ENCODE data around the gene TIMP2.
A peak's percentile ranks its signal among the peaks of the same experiment; 100 is the strongest.
"Not testable (repeated sequence)": the region's sequence is repeated elsewhere in the genome, so short reads cannot be mapped to it uniquely, and the experiment has no call there.

Gene TIMP2, protein sequence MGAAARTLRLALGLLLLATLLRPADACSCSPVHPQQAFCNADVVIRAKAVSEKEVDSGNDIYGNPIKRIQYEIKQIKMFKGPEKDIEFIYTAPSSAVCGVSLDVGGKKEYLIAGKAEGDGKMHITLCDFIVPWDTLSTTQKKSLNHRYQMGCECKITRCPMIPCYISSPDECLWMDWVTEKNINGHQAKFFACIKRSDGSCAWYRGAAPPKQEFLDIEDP
- 0.78 to 4.4 reads per million in 2 experiments for total RNA-seq

DNA sequence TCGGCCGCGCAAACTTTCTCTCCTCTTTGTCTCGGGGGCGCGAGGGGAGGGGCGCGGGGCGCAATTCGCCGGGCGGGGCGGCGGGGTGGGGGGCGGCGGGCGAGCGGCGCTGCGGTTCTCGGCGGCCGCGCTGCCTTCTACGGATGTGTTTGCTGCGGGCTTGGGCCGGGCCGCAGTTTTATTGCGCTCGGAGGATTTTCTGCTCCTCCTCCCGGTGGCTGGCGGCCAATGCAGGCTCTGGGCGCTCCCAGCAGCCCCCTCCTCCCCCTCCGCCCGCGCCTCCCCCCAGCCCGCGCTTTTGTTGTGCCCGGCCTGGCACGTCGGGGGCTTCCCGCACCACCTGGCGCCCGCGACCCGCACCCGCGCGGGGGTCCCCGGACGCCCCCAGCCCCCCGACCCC, at the start of gene TIMP2:
TSS of gene TIMP2 (minus strand) at position 154 of the 400 bp plus-strand sequence. CDS start 299 bp downstream, outside the sequence.
- peak; percentile 60 for DNase-seq (ENCODE audit: low read depth)

DNA sequence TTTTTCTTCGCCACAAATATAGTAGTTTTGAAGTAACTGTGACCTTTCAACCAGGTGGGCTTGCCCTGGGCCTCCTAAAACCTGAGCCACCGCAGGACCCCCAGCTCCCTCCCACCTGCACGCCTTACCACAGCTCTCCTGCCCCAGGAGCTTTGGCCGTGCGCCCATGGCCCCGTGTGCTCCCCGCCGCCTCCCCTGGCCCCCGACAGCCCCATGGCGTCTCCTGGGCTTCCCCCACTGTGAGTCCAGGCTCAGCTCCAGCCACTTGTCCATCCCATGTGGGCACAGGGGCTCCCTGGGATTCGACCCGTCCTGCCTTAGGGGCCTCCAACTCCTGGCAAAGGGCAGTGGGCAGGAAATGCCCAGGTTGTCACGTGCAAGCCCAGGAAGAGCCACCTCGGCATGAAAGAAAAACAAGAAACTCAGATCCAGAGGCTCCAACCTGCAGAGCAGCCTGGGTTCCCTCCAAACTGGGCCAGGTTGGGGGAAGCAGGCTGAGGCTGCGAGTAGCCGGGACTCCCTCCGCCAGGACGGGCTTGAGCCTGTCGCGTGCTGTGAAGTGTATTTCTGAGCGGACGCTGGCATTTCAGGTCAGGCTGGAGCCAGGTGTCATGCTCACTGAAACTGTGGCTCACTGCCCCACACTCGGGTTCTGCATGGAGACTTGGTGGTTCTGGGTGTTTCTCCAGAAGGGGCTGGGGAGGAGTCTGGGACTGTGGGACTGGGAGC, 48.8 kb upstream of the TIMP2 start:
- no peak for DNase-seq (ENCODE audit: low read depth)

DNA sequence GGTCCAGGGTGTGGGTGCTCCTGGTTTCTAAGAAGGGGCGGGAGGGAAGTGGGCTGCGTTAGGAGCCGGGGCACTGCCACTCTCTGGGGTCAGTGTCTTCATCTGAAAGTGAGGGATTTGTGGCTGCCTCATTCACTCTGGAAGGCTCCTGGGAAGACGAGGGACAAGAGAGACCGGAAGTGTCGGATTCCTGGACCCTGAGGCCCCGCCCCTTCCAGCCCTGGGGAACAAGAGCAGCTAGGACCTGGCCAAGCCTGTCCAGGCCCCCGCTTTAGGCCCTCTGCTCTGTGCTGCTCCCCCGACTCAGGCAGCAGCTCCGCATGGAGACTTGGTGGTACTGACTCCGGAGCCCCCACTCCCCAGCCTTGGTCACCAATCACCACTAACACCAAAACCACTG, 48.0 kb upstream of the TIMP2 start:
- DNase-seq (ENCODE audit: low read depth): no peak

DNA sequence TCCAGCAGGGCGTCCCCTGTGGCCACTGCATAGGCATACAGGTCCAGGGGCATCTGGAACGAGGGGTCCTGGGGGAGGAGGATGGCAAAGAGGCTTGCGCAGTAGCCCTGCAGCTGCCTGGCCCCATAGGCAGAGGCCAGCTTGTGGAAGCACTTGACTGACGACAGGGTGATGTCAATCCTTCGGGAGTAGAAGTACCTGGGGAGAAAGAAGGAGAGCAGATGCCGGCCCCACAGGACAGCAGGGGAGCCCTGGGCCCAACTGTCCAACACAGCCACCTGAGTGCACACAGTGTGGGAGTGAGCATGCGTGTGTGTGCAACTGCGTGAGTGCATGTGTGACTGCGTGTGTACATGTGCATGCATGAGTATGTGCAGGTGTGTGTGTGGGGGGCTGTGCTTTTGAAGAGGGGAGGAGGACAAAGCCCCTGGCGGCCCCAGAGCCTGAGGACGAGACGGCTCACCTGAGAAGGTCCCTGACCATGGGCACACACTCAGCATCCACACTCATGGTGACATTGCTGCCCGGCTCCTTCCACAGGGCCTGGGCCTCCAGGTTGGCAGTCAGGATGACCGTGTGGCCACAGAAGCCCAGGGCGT, 47.4 kb upstream of the TIMP2 start:
- DNase-seq (ENCODE audit: low read depth): no peak

DNA sequence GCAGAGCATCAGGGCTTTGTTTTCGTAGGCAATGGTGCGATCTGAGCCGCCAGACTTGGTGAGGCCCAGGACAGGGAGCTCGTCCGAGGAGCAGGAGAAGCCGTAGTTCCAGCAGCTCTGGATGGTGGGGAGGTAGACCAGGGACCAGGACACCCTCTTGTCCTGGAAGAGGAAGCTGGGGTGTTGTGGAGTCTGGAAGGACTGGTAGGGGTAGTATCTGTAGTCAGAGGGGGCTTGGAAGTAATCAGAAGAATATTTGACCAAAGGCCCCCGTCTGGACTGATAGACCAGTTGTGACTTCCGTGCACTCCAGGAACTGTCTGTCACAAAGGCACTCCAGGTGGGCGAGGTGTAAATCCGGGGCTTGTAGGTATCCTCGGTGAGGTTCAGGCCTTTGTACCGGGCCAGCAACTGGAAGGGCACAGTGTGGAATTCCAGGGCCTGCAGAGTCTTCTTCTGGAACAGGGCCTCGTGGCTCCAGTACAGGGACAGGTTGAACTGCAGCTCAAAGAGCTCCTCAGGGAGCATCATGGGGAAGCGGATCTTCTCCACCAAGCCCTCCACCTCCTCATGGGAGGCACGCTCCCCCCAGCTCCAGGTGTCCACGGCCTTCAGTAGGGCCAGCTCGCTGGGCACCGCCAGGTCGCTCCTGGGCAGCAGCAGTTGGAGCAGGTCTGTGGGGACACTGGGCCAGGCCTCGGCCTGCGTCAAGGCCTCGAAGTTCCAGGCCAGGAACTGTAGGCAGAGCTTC, 46.7 kb upstream of the TIMP2 start:
- DNase-seq (ENCODE audit: low read depth): no peak

DNA sequence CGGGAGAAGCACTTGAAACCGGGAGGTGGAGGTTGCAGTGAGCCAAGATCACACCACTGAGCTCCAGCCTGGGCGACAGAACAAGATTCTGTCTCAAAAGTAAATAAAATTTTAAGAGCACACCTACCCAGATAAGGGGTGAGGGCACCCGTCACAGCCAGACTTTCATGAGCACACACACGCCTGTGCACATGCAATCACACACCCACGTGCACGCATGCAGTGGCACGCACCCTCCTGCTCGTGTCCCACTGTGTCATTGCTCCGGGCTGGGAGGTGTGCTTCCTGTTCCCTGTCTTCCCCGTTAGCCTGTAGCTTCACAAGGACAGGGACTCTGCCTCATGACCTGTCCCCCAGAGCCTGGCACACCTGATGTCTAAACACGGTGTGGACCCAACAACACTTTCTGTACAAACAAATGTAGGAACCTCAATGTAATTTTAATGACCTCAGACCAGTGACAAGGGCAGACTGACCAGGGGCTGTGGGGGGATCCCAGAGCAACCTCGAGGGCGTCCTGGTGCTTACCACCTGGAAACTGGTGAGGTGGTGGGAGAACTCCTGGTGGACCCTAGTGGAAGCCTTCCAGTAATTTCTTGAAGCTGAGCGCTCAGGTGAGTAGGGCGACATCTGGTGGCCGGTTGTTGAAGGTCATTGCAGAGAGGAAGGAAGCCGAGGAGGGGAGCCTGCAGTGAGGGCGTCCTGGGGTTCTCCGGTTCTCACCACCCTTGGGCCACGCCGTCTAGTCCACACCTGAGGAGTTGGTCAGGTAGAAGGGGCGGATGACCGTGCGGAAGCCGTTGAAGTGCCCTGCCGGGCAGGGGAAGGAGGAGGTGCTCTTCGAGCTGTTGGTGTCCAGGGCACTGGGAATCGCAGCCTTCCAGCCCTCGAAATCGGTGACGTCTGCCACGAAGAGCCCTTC, 45.9 kb upstream of the TIMP2 start:
- DNase-seq (ENCODE audit: low read depth): peak; percentile 69

DNA sequence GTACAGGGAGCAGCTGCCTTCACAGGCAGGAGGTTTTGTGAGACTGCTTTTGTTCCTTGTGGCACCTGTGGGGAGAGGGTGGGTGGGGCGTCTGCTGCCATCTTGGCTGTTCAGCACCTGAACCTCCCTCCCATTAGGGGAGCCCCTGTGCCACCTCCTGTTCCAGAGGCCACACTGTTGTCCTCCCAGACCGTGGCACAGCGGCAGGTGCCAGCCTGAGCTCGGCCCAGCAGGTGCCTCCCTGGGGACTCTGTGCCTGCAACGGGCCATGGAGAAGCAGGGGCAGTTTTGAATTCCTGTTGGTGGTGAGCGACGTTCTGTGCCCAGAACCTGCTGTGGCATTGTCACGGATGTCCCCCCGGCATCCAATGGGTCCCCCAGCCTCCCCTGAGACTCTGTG, 44.7 kb upstream of the TIMP2 start:
- DNase-seq (ENCODE audit: low read depth): no peak

DNA sequence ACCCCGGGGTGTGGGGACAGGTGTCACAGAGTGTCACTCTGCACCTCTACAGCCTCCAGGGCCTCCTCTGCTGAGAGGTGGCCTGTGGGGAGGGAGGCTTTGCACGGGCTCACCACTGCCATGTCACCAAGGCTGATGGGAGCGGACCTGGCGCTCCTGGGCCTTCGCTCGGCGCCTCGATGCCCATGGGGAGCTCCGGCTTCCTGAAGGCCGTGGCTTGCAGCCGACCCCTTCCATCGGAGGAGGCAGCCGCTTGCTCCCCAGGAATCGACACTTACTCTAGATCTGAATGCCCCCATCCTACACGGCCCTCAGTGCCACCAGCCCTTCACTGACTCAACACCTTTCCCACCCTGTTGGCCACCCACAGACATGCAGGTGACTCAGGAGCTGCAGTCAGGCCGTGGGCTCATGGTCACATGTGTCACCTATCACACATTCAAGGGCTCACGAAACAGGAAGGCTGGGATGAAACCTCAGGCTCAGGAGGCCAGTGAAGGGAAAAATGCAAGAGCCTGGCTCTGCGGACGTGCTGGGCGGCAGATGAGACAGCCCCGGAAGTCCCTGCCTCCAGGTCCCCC, 42.7 kb upstream of the TIMP2 start:
- no peak for DNase-seq (ENCODE audit: low read depth)

DNA sequence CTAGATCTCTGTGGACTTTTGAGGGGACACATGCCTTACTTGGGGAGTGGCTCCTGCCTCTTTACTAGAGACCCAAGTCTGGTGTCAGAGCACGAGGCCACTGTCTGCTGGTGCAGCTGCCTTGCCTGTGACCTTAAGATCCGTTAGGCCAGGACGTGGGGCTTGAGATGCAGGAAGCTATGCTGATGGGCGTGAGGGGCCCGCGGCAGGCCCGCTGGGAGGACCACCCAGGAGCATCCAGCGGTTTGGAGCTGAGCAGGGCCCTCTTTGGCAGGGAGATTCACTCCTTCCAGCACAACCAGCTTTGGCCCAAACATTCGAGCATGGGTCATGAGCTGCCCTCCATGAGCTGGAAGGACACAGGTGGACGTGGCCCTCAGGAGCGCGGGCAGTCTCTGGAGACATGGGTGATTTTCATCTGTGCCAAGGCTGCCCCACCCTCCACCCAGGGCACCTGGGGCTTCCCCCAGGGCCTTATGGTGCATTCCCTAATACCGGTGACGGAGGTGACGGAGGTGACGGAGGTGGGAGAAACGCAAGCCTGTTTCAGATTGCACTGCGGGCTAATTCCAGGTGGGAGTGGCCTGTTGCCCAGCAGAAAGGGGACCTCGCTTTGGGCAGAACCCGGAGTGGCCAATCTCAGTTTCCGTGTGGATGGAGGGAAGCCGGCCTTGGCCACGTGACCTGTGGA, 41.9 kb upstream of the TIMP2 start:
- no peak for DNase-seq (ENCODE audit: low read depth)

DNA sequence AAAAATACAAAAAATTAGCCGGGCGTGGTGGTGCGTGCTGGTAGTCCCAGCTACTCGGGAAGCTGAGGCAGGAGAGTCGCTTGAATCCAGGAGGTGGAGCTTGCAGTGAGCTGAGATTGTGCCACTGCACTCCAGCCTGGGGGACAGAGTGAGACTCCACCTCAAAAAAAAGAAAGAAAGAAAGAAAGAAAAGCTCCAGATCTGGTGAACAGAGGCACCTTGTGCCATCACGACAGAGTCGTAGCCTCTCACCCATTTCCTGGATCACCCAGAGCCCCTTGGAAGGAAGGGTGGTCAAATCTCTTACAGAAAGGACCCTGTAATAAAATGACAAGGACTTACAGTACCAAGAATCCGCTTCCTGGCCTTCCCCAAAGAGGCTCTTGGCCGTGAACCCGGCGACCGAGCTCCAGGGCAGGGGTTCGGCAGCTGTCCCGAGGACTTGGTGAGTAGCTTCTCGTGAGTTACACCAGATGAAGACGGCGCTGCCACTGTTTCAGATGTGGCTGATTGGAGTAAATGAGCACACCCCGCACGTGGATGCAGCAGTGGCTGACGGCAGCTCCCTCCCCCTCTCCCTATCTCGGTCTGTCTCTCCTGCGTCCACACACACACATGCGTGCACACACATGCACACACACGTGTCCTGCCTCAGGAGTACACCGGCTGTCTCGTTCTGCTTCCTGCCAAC, 41.1 kb upstream of the TIMP2 start:
- no peak for DNase-seq (ENCODE audit: low read depth)

DNA sequence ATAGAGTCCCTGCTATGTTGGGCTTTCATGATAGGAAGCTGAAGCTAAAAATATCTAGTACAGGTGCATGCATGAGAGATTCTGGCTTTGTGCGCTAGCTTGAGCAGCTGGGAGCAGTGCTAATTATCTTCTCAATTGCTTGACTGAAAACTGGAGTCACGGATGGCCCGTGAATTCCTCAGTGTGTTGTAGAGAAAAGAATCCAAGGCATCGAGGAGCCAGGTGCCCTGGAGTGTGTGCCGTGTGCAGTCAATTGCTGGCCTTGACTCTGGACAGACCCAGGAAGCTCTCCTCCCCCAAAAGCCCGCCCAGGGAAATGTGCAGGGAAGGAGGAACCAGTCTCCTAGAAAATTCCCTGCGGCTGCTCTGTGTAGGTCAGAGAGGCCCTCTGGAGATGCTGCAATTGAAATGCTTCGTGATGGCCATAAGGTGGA, 40.3 kb upstream of the TIMP2 start:
- no peak for DNase-seq (ENCODE audit: low read depth)

DNA sequence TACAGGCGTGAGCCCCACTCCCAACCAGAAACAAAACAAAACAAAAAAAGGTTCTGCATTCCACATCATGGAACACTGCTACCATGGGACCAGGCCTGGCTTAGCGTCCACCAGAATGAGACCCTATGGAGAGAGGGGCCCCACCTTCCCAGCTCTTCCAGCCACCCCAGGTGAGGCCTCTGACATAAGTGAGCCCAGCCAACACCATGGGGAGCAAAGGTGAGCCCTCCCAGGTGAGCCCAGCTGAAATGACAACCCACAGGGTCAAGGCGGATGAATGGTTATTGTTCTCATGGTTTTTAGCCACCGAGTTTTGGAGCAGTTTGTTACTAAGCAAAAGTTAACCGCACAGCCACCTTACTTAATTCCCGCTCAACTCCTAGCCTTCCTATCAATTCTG, 38.2 kb upstream of the TIMP2 start:
- no peak for DNase-seq (ENCODE audit: low read depth)

DNA sequence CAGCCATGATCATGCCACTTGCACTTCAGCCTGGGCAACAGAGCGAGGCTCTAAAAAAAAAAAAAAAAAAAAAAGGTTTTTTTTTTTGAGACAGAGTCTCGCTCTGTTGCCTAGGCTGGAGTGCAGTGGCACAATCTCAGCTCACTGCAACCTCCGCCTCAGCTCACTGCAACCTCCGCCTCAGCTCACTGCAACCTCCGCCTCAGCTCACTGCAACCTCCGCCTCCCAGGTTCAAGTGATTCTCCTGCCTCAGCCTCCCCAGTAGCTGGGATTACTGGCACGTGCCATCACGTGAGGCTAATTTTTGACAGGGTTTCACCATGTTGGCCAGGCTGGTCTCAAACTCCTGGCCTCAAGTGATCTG, 37.8 kb upstream of the TIMP2 start:
- DNase-seq (ENCODE audit: low read depth): not testable (repeated sequence)

DNA sequence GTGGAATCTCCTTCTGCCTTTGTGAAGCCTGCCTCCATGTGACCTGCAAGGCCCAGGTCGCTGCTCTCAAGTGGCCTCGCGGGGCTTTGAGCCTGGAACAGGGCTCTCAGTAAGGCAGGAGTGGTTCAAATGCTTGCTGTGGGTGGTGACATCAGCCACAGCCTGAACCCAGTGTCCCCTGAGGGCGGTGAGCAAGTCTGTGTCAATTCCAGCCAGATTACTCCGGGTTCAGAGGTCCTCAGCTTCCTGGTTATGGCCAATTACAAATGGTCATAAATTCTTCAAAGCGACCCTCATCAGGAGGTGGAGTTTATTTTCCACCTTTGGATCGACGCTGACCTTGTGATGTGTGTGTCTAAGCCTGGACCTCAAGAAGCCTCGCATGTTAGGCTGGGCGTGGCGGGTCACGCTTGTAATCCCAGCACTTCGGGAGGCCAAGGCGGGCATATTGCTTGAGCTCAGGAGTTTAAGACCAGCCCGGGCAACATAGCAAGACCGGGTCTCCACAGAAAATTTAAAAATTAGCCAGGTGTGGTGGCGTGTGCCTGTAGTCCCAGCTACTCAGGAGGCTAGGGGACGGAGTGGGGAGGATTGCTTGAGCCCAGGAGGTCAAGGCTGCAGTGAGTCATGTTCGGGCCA, 37.3 kb upstream of the TIMP2 start:
- no peak for DNase-seq (ENCODE audit: low read depth)

DNA sequence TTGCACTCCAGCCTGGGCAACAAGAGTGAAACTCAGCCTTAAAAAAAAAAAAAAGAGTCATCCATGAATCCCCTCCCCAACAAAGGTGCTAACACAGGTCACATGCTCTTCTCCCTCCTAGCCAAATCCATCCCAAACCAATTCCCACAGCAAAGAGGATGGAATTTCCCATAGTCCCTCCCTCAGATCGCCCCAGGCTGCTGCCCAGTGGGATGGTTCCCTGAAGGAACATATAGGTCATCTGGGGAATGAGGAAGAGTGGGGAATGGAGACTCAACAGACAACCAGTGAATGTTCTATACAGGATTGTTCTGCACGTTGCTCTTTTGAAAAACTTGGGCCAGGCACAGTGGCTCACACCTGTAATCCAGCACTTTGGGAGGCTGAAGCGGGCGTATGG, 36.4 kb upstream of the TIMP2 start:
- no peak for DNase-seq (ENCODE audit: low read depth)

DNA sequence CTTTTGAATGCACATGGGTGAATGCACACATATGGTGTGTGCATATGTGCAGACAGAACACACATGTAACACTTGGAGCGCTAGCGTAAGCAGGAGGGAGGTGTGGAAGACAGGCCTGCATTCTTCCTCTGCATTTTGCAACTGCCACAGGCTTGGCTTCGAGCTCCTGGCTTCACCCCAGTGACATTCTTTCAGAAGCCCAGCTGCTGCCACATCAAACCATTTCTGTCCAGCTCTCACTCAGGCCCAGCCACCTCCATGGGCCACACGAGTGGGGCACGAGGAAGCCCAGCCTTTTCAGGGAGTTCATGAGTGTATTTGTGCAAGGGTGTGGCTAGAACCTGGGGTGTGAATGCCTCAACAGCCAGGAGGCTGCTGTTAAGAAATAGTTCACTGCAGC, 35.7 kb upstream of the TIMP2 start:
- DNase-seq (ENCODE audit: low read depth): no peak

DNA sequence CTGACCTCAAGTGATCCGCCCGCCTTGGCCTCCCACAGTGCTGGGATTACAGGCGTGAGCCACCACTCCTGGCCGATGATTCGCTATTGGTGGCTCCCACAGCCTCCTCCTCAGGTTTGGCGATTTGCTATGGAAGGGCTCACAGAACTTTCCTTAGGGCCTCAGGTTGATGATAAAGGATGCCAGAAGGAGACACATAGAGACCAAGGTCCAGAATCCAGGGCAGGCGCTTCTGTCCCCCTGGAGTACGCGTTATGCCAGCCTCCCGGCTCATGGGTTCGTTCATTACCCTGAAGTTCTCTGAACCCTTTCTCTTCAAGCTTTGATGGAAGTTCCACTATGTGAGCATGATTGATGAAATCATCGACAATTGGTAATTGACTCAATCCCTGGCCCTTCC, 34.6 kb upstream of the TIMP2 start:
- DNase-seq (ENCODE audit: low read depth): no peak

DNA sequence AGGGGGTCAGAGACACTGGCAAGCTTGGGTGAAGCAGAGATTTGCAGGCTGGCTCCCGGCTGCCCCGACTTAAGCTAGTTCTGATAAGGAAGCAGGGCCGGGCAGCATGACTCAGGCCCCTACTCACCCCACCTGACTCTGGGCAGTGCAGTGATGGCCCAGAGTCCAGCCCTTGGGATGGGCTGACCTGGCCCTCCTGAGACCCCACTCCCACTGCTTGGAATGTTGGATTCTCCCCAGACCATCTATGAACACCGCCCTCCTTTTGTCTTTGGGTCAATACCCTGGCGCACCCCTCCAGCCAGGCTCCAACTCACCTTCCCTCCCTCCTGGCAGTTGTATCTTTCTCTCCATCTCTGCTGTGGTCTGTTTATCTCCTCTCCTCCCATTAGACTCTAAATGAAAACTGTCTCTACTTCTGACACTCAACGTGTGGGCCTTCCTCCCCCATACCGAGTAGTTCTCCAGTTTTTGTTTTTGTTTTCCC, 33.5 kb upstream of the TIMP2 start:
- DNase-seq (ENCODE audit: low read depth): no peak

DNA sequence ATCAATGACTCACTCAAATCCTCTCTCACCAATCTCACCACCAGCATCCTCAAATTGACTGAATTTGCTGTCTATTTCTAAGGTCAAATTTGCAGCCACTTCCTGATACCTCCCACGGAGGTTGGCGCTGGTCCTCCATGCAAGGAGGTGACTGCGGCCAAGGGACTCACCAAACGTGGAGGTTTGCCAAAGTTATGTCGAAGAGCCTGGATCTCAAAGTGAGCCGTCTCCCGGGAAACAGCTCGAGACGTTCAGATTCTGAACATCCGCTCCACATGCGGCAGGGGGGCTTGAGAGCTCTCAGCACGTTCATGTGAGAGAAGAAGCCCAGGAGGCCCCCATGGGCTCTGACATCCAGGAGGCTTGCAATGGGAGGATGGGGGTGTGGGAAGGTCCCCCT, 31.9 kb upstream of the TIMP2 start:
- DNase-seq (ENCODE audit: low read depth): no peak
